Hepatocyte (in vitro differentiated cells): ENCODE results near the gene MINDY4. TPM values are rescaled to one million over a fixed set of nuclear protein-coding genes. Genes with fewer than 3 reads are reported as not detected.

Source experiments
- DNase-seq: peaks from one replicate; pipeline ENCODE4 v3.0.0-alpha.2; 2016; ENCODE audit warnings: low spot score
- H2AFZ ChIP-seq: fragments of 200-600 bp; sonication (generic); 2 replicates; pipeline ENCODE4 v1.6.0; 2016; ENCODE audit warnings: antibody characterized with exemption, mild to moderate bottlenecking
- H3K27ac ChIP-seq: fragments of 200-600 bp; sonication (generic); 2 replicates; pipeline ENCODE4 v1.5.1; 2016; ENCODE audit warnings: mild to moderate bottlenecking
- H3K27me3 ChIP-seq: fragments of 200-600 bp; sonication (generic); 2 replicates; pipeline ENCODE4 v1.6.1; 2016
- H3K36me3 ChIP-seq: fragments of 200-600 bp; sonication (generic); replicated peaks from 2 replicates; pipeline ENCODE4 v1.5.1; 2016; ENCODE audit warnings: low read depth; ENCODE audit not compliant: insufficient read depth
- H3K4me1 ChIP-seq: fragments of 200-600 bp; sonication (generic); 2 replicates; pipeline ENCODE4 v1.5.1; 2016; ENCODE audit warnings: mild to moderate bottlenecking, moderate library complexity; ENCODE audit not compliant: insufficient read depth
- H3K4me2 ChIP-seq: fragments of 200-600 bp; sonication (generic); 2 replicates; pipeline ENCODE4 v1.6.0; 2016
- H3K4me3 ChIP-seq: fragments of 200-600 bp; sonication (generic); 2 replicates; pipeline ENCODE4 v1.5.1; 2016; ENCODE audit warnings: mild to moderate bottlenecking
- H3K79me2 ChIP-seq: fragments of 200-600 bp; sonication (generic); 2 replicates; pipeline ENCODE4 v1.6.0; 2017; ENCODE audit warnings: mild to moderate bottlenecking
- H3K9me2 ChIP-seq: fragments of 200-600 bp; sonication (generic); replicated peaks from 2 replicates; pipeline ENCODE4 v1.6.0; 2017; ENCODE audit warnings: mild to moderate bottlenecking; ENCODE audit not compliant: insufficient read depth
- H3K9me3 ChIP-seq: fragments of 200-600 bp; sonication (generic); 2 replicates; pipeline ENCODE4 v1.5.1; 2016; ENCODE audit warnings: low read depth, mild to moderate bottlenecking
- H4K20me1 ChIP-seq: fragments of 200-600 bp; sonication (generic); 2 replicates; pipeline ENCODE4 v1.6.0; 2016; ENCODE audit warnings: mild to moderate bottlenecking; ENCODE audit not compliant: insufficient read depth, poor library complexity, severe bottlenecking
- CTCF ChIP-seq: fragments of 200-600 bp; sonication (generic); IDR thresholded peaks from 2 replicates; pipeline ENCODE4 v1.5.1; 2016; ENCODE audit warnings: antibody characterized with exemption, mild to moderate bottlenecking; ENCODE audit not compliant: poor library complexity
- EZH2 ChIP-seq: fragments of 200-600 bp; sonication (generic); IDR thresholded peaks from 2 replicates; pipeline ENCODE4 v1.6.1; 2016; ENCODE audit warnings: antibody characterized with exemption, mild to moderate bottlenecking, borderline replicate concordance
- EZH2phosphoT487 ChIP-seq: fragments of 200-600 bp; sonication (generic); IDR thresholded peaks from one replicate; pipeline ENCODE4 v1.6.1; 2018; ENCODE audit warnings: antibody characterized with exemption, mild to moderate bottlenecking, low read depth, moderate library complexity; ENCODE audit not compliant: unreplicated experiment, severe bottlenecking
- WGBS: methylation state at CpG from one replicate; pipeline ENCODE4 v1.1.6; 2016; ENCODE audit warnings: low lambda C conversion rate; ENCODE audit errors: missing lambda C conversion rate; 5-methylcytosine and 5-hydroxymethylcytosine counted together
- polyA plus RNA-seq: library from polyadenylated mRNA; unstranded; fragments of >200 nt; fragmentation: Nextera tagmentation; extraction: Ambion mirVana; gene quantifications from 2 replicates; pipeline ENCODE4 v1.2.1, GENCODE V29; 2016
- total RNA-seq: library from RNA; depleted of rRNA; stranded (reverse); fragments of >200 nt; gene quantifications from 2 replicates; pipeline ENCODE4 v1.2.3, GENCODE V29; 2014

Gene MINDY4
- total and polyA plus RNA-seq, 2 experiments from 2014 or later, result 4.4 to 6.3 TPM

GRCh38 chr7:30931161-30931928 lies 160.1 kb downstream of the MINDY4 start:
- 73% methylated on average over 24 of the region's 24 CpGs for WGBS
- H2AFZ ChIP-seq, result no peak overlapping the region
- peak; percentile 25 for DNase-seq

GRCh38 chr7:30931929-30932540 lies 160.8 kb downstream of the MINDY4 start:
- no peaks in the 10 kb centered on the region for H3K79me2 ChIP-seq
- H3K27me3 ChIP-seq, result no peaks in the 10 kb centered on the region
- peak; percentile 3 for DNase-seq
- H3K9me3 ChIP-seq, result no peaks in the 10 kb centered on the region
- H3K27ac ChIP-seq, result no peak overlapping the region
- no peaks in the 10 kb centered on the region for H3K36me3 ChIP-seq
- no peak overlapping the region for H3K4me3 ChIP-seq
- no peaks in the 10 kb centered on the region for H3K9me2 ChIP-seq
- 87% methylated on average over 9 of the region's 9 CpGs for WGBS
- H4K20me1 ChIP-seq, result no peaks in the 10 kb centered on the region
- TF ChIP-seq EZH2phosphoT487 (no peak), CTCF (no peak), EZH2 (no peak)
- no peak overlapping the region for H2AFZ ChIP-seq
- H3K4me1 ChIP-seq, result peaks cover 15% of the 10 kb centered on the region
- H3K4me2 ChIP-seq, result no peak overlapping the region

More at GRCh38 chr7:30931161-30931928, 160.1 kb downstream of the MINDY4 start:
- no peak overlapping the region for H3K4me3 ChIP-seq
- H3K27me3 ChIP-seq, result no peaks in the 10 kb centered on the region
- H4K20me1 ChIP-seq, result no peaks in the 10 kb centered on the region
- peak overlapping the region; percentile 31 for H3K27ac ChIP-seq
- peaks cover 15% of the 10 kb centered on the region for H3K4me1 ChIP-seq
- TF ChIP-seq EZH2, result no peak
- no peak for TF ChIP-seq EZH2phosphoT487
- no peak for TF ChIP-seq CTCF
- H3K9me3 ChIP-seq, result no peaks in the 10 kb centered on the region
- H3K4me2 ChIP-seq, result no peak overlapping the region
- H3K9me2 ChIP-seq, result no peaks in the 10 kb centered on the region
- H3K79me2 ChIP-seq, result no peaks in the 10 kb centered on the region
- H3K36me3 ChIP-seq, result no peaks in the 10 kb centered on the region

GRCh38 chr7:30932562-30932961 lies 161.3 kb downstream of the MINDY4 start:
- H3K4me2 ChIP-seq, result no peak overlapping the region
- DNase-seq, result no peak
- H3K27ac ChIP-seq, result no peak overlapping the region

More at GRCh38 chr7:30932562-30932961, 161.3 kb downstream of the MINDY4 start:
- Histone ChIP-seq H3K9me2 (no peaks in the 10 kb centered on the region), H3K36me3 (no peaks in the 10 kb centered on the region), H4K20me1 (no peaks in the 10 kb centered on the region), H2AFZ (no peak overlapping the region), H3K4me3 (no peak overlapping the region), H3K27me3 (no peaks in the 10 kb centered on the region), H3K79me2 (no peaks in the 10 kb centered on the region), H3K4me1 (peaks cover 18% of the 10 kb centered on the region), H3K9me3 (no peaks in the 10 kb centered on the region)
- no peak for TF ChIP-seq CTCF
- no peak for TF ChIP-seq EZH2
- TF ChIP-seq EZH2phosphoT487, result no peak
- WGBS, result 86% methylated on average over 6 of the region's 6 CpGs
